LNCaP clone FGC (cell line): Measurements from ENCODE around the gene KIDINS220.

Experiments used
- DNase-seq: peaks from one replicate; pipeline ENCODE4 v3.0.0-alpha.2; 2011; ENCODE audit warnings: low read depth
- H3K4me3 ChIP-seq: 2 replicates; pipeline ENCODE4 v1.5.1; 2011; ENCODE audit warnings: mild to moderate bottlenecking, low read depth, low read length, control low read depth
- CTCF ChIP-seq: IDR thresholded peaks from 2 replicates; pipeline ENCODE4 v1.5.1; 2012; ENCODE audit warnings: mild to moderate bottlenecking; ENCODE audit not compliant: control insufficient read depth, insufficient read depth; ENCODE audit errors: extremely low read depth

KIDINS220 gene

GRCh38 chr2:8831516-8831915 lies 5.9 kb downstream of the KIDINS220 start:
- TF ChIP-seq CTCF = no peak
- DNase-seq = no peak
- H3K4me3 ChIP-seq = no peak overlapping the region

GRCh38 chr2:8827729-8828128 lies 9.7 kb downstream of the KIDINS220 start:
- TF ChIP-seq CTCF = no peak
- H3K4me3 ChIP-seq = no peak overlapping the region
- DNase-seq = no peak

- no peak overlapping the region for H3K4me3 ChIP-seq
- no peak for TF ChIP-seq CTCF
- DNase-seq = no peak
Observed at GRCh38 chr2:8822218-8822617, 15.2 kb downstream of the KIDINS220 start.

- no peak overlapping the region for H3K4me3 ChIP-seq
- no peak for DNase-seq
- no peak for TF ChIP-seq CTCF
Observed at GRCh38 chr2:8821276-8822217, 15.9 kb downstream of the KIDINS220 start.

- DNase-seq = no peak
- H3K4me3 ChIP-seq = no peak overlapping the region
- TF ChIP-seq CTCF = no peak
Observed at GRCh38 chr2:8819948-8820347, 17.5 kb downstream of the KIDINS220 start.

- H3K4me3 ChIP-seq = no peak overlapping the region
- DNase-seq = no peak
- no peak for TF ChIP-seq CTCF
Observed at GRCh38 chr2:8819194-8819593, 18.2 kb downstream of the KIDINS220 start.

GRCh38 chr2:8817221-8817620 lies 20.2 kb downstream of the KIDINS220 start:
- DNase-seq = no peak
- no peak for TF ChIP-seq CTCF

More at GRCh38 chr2:8817221-8817620, 20.2 kb downstream of the KIDINS220 start:
- no peak overlapping the region for H3K4me3 ChIP-seq
